ENCODE measurements around the gene KCNQ1. TPM values are rescaled to one million over a fixed set of nuclear protein-coding genes. Genes with fewer than 3 reads are reported as not detected.

KCNQ1 gene
- polyA plus RNA-seq, 1 donor (not counting 4 experiments of a cell fraction or from before 2014, with no cell fraction given) = not detected

GRCh38 chr11:2451916-2452315, 7.1 kb downstream of the KCNQ1 start:
- Histone ChIP-seq H3K4me3 (ENCODE audit: control insufficient read depth in 2 of 3, extremely low read depth in 1 of 3, insufficient read depth in 2 of 3, low read depth in 1 of 3, low read length in 3 of 3) (no peak overlapping the region), H3K79me2 (ENCODE audit: control insufficient read depth, insufficient read depth, low read length) (no peaks in the 10 kb centered on the region), H3K9me3 (ENCODE audit: control insufficient read depth, low read depth, low read length) (no peaks in the 10 kb centered on the region), H3K9me1 (ENCODE audit: control insufficient read depth, extremely low read depth, insufficient read depth, low read length) (no peaks in the 10 kb centered on the region), H3K4me1 (ENCODE audit: control insufficient read depth, extremely low read depth, insufficient read depth, low read length) (no peaks in the 10 kb centered on the region), H3K27me3 (ENCODE audit: control insufficient read depth, extremely low read depth, insufficient read depth, low read length) (peaks cover 22% of the 10 kb centered on the region), H3K36me3 (ENCODE audit: control insufficient read depth in 2 of 2, extremely low read depth in 1 of 2, insufficient read depth in 2 of 2, low read length in 2 of 2) (no peaks in the 10 kb centered on the region), H3K27ac (ENCODE audit: control insufficient read depth, insufficient read depth, low read length) (no peak overlapping the region), H2AFZ (ENCODE audit: control insufficient read depth, low read length) (no peak overlapping the region), H4K20me1 (ENCODE audit: control insufficient read depth, extremely low read depth, insufficient read depth, low read length) (no peaks in the 10 kb centered on the region), H3K4me2 (ENCODE audit: control insufficient read depth, extremely low read depth, insufficient read depth, low read depth, low read length) (no peak overlapping the region), H3K9ac (ENCODE audit: control insufficient read depth, extremely low read depth, insufficient read depth, low read length) (no peak overlapping the region)
- TF ChIP-seq CTCF (optimal IDR thresholded peaks at IDR 0.05 in 1 of 3, IDR thresholded peaks at IDR 0.05 in 1 of 3, conservative IDR thresholded peaks at IDR 0.05 in 1 of 3; ENCODE audit: extremely low read depth in 1 of 3, insufficient read depth in 2 of 3, low read length in 3 of 3) = no peak
- no peak for TF ChIP-seq EZH2 (IDR thresholded peaks at IDR 0.05; ENCODE audit: low read length)
- FAIRE-seq = no peak
- no peak for DNase-seq (ENCODE audit: low read depth, low spot score)
- dilution Hi-C loops (cut with MboI; ENCODE audit: extremely low pct_ligation_motif_present, low sequenced_read_pairs) = no loop called here

GRCh38 chr11:2452321-2453012, 7.7 kb downstream of the KCNQ1 start:
- no peak overlapping the region for H3K4me3 ChIP-seq (ENCODE audit: control insufficient read depth in 2 of 3, extremely low read depth in 1 of 3, insufficient read depth in 2 of 3, low read depth in 1 of 3, low read length in 3 of 3)
- H3K36me3 ChIP-seq (ENCODE audit: control insufficient read depth in 2 of 2, extremely low read depth in 1 of 2, insufficient read depth in 2 of 2, low read length in 2 of 2) = no peaks in the 10 kb centered on the region
- H3K27ac ChIP-seq (ENCODE audit: control insufficient read depth, insufficient read depth, low read length) = no peak overlapping the region
- no peak overlapping the region for H2AFZ ChIP-seq (ENCODE audit: control insufficient read depth, low read length)
- no peaks in the 10 kb centered on the region for H3K9me1 ChIP-seq (ENCODE audit: control insufficient read depth, extremely low read depth, insufficient read depth, low read length)
- H3K79me2 ChIP-seq (ENCODE audit: control insufficient read depth, insufficient read depth, low read length) = no peaks in the 10 kb centered on the region
- no peak for TF ChIP-seq EZH2 (IDR thresholded peaks at IDR 0.05; ENCODE audit: low read length)
- no peak for TF ChIP-seq CTCF (optimal IDR thresholded peaks at IDR 0.05 in 1 of 3, IDR thresholded peaks at IDR 0.05 in 1 of 3, conservative IDR thresholded peaks at IDR 0.05 in 1 of 3; ENCODE audit: extremely low read depth in 1 of 3, insufficient read depth in 2 of 3, low read length in 3 of 3)
- H3K4me2 ChIP-seq (ENCODE audit: control insufficient read depth, extremely low read depth, insufficient read depth, low read depth, low read length) = no peak overlapping the region
- DNase-seq (ENCODE audit: low read depth, low spot score) = no peak
- H3K27me3 ChIP-seq (ENCODE audit: control insufficient read depth, extremely low read depth, insufficient read depth, low read length) = peaks cover 17% of the 10 kb centered on the region
- no peaks in the 10 kb centered on the region for H4K20me1 ChIP-seq (ENCODE audit: control insufficient read depth, extremely low read depth, insufficient read depth, low read length)
- H3K9ac ChIP-seq (ENCODE audit: control insufficient read depth, extremely low read depth, insufficient read depth, low read length) = no peak overlapping the region
- no peaks in the 10 kb centered on the region for H3K4me1 ChIP-seq (ENCODE audit: control insufficient read depth, extremely low read depth, insufficient read depth, low read length)
- no peak for FAIRE-seq
- dilution Hi-C loops (cut with MboI; ENCODE audit: extremely low pct_ligation_motif_present, low sequenced_read_pairs) = no loop called here
- no peaks in the 10 kb centered on the region for H3K9me3 ChIP-seq (ENCODE audit: control insufficient read depth, low read depth, low read length)

All from keratinocyte (primary cell).